HG03460 (cell line): Measurements from ENCODE around the gene ITPRIP.

Experiments
- ATAC-seq: cut with Tn5 transposase; IDR thresholded peaks from one replicate; pipeline ENCODE4 v1.9.1; 2021; ENCODE audit not compliant: unreplicated experiment

The ITPRIP gene

DNA sequence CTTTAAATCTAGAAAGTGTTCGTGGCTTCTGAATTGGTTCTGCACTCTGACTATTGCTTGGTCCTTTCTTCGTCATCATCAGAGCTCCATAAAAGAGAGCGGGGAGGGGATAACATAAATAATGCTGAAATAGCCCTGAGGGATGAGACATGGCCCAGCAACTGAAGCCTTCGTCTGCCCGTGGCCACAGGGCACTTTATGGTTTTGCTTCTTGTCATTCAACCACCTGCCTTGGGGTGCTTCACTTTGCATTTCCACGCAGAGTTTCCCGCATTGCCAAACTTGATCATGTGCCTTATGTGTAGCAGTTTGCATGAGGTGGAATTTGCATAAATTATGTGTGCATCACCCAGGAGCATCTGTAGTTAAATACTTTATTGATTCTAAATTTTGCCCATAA lies 53.4 kb downstream of the ITPRIP start:
- no peak for ATAC-seq

DNA sequence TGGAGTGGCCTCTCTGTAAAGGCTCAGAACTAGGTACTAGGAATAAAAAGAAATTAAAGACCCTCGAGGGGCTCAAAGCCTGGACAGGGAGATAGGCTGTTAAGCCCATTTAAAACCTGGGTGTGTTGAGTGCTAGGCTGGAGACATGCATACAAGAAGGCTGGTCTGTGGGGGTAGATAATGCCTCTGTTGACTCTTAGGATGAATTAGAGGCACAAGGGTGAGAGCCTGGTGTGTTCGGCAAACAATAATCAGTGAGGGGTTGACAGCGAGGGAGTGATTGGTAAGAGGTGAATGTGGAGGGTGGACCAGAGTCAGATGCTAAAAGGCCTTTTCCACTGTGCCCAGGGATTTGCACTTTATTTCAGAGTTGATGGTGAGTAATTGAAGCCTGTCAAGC lies 56.6 kb downstream of the ITPRIP start:
- ATAC-seq, result no peak

DNA sequence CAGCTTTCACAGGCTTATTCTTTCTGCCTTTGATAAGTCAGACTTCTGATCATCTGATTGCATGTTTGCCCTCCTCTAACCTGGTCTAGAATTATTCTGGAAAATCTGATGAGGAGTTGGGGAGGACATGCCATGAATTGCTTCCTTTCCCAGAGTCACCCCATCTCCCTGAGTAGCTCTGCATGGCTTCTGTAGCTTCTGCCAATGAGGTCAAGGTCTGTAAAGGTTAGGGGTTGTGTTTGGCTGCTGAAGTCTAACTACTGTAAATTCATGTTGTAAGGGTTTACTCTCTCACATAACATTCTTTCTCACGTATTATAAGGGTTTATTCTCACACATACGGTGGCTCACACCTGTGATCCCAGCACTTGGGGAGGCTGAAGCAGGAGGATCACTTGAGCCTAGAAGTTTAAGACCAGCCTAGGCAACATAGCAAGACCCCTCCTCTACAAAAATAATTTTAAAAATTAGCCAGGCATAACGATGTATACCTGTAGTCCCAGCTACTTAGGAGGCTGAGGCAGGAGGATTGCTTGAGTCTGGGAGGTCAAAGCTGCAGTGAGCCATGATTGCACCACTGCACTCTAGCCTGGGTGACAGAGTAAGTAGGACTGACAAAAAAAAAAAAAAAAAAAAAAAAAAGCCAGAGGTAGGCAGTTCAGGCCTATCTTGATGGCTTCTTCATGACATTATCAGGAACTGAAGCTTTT lies 58.6 kb downstream of the ITPRIP start:
- ATAC-seq, result no peak

DNA sequence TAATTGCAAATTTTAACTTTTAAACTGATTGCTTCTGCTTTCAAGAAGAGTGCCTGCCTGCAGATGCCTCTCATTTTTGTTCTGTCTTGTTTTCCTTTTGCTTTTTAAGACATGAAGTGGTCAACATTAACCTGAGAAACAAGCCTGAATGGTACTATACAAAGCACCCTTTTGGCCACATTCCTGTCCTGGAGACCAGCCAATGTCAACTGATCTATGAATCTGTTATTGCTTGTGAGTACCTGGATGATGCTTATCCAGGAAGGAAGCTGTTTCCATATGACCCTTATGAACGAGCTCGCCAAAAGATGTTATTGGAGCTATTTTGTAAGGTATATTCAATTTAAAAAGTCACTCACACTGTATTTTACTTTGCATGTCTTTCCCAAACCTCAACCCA lies 60.5 kb downstream of the ITPRIP start:
- no peak for ATAC-seq

DNA sequence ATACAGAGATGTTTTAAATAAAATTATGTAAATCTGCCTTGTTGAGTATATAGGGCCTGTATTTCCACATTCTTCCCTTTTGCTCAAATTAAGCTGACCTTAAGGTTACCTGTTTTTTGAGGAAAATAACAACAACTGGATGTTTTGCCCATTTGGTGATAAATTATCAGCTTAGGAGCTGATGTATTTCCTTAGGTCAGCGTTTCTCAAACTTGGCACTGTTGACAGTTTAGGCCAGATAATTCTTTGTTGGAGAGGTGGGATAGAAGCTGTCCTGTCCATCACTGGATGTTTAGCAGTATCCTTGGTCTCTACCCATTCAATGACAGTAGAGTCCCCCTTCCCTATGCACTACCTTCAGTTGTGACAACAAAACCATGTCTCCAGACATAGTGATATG lies 62.1 kb downstream of the ITPRIP start:
- no peak for ATAC-seq

DNA sequence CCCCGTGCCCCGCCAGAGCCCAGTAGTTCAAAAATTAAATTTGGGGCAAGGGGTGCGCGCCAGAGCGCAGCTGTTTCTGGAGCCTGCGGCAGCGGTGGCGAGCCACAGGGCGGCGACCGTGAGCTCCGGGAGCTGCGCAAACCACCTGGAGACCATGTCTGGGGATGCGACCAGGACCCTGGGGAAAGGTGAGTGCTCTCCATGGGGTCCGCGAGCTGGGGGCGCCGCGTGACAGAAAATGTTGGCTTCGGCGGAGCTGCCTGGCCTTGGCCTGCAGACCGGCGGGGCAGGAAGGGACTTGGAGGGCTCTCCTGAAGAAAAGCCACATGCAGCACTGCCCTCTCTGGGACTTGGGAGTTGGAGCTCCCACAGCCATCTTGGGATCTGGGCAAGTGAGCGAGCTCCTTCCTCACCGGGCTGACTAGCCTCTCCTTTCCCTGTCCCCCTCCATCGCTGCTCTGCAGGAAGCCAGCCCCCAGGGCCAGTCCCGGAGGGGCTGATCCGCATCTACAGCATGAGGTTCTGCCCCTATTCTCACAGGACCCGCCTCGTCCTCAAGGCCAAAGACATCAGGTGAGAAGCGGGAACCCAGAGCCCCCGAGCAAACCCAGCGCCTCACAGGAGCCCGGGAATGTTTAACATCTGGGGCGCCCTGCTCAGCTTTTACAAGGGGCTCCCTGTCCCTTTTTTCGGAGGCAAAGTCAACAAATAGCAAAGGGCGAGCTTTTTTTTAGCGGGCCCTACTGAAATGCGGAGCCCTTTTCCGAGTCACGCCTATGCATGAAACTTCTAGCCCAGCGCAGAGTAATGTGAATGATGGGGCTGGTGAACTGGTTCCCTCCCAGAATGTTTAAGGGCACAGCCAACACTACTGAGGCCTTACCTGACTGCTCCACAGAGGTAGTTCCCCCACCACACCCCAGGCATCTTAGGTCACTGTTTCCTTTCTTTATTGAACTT lies 63.2 kb downstream of the ITPRIP start:
- ATAC-seq, result peak; percentile 77

DNA sequence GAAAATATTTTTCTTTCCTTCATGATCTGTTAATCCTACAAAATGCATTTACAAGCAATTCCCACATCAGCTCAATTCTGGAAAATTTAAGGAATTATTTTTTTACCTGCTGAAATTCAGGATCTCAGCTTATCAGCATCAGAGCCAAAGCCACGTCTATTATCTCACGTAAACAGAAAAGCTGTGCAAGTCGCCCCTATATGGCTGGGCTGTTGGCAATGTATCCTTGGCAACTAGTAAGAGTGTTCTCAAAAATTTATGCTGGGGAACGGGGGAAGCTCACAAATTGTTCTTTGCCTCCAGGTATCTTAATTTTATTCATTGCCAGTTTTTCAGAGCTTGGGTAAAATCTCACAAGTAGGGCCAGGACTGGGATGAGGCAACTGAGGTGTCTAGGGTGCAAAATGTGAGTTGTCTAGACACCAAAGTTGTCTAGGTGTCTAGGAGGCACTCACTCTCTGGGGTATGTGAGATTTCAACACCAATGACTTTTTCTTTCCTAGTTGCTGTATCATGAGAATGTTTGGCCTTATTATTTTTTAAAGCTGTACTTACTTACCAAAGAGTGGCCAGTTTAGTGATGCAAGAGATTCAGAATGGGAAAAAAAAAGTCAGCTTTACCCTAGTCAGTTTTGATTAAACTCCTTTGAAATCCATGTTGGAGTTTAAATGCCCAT lies 64.2 kb downstream of the ITPRIP start:
- no peak for ATAC-seq

DNA sequence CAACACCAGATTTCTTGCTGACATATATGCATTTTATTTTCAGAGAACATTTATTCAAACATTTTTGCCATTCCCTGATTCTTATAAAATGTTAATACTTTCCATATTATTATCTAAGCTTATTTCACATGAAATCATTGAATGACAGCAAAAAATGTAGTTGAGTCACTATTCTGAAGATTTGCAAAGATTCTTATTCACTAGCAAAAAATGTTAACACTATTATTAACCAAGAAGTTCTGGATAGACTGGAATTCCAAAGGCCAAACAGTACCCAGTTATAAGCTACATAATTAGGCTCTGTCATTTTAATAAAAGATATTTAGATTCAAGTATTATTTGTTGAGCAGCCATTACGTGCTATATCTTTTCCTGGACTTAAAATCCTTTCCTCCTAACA lies 65.0 kb downstream of the ITPRIP start:
- no peak for ATAC-seq

DNA sequence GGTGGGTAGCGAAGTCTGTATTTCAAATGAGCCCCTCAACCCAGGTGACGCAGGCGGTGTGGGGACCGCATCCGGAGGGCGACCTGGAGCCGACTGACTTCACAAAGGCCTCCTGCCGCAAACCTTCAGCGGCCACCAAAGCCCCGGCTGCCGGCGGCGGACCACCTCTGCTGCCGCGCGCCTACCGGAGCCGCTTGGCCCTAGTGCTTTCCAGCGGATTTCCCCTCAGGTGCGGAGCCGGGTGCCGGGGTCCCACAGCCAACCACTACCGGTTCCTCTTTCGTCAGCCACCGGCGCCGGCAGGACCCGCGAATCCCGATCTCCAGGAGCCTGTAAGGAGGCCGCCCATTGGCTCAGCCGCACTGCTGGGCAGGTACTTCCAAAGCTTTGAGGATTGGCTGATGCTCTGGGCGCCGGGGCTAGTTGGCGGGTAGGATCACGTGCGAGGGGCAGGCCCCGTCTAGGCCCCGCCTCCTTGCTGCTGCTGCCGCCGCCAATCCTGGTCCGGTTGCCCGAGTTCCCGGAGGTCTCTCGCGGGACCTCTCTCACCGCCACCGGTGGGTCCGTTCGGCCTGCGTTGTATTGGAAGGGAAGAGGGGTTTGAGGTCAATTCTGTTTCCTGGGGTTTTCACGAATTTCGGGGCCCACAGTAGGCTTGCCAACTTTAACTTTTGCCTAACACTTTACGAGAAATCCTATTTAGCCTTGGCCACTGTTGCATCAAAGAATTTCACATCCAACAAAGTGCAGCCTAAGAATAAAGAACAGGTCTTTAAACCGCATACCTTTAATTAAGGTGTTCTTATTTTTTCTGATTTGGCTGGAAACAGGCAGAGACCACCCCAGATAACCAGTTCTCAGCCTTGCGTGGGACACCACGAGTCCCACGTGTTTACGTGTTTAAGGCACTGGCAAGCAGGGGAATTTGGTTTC lies 69.3 kb downstream of the ITPRIP start, which contains the start of gene GSTO2:
Gene GSTO2, plus strand, starts transcription at position 472 of the 933 bp plus-strand sequence. CDS start 5,732 bp downstream, outside the sequence.
- peak; percentile 99 for ATAC-seq

DNA sequence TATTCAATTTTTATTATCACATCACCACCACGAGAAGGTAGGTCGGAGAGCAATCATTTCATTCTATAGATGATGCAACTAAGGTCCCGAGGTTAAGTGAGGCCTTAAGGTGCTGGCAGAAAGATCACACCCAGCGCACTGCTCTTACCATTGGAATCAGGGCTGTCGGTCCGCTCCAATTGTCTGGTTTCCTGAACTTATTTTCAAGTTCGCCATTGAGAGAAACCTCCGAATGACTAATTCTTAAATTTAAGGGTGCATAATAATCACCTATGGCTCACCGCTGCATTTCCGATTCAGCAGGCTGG lies 69.9 kb downstream of the ITPRIP start:
- no peak for ATAC-seq

DNA sequence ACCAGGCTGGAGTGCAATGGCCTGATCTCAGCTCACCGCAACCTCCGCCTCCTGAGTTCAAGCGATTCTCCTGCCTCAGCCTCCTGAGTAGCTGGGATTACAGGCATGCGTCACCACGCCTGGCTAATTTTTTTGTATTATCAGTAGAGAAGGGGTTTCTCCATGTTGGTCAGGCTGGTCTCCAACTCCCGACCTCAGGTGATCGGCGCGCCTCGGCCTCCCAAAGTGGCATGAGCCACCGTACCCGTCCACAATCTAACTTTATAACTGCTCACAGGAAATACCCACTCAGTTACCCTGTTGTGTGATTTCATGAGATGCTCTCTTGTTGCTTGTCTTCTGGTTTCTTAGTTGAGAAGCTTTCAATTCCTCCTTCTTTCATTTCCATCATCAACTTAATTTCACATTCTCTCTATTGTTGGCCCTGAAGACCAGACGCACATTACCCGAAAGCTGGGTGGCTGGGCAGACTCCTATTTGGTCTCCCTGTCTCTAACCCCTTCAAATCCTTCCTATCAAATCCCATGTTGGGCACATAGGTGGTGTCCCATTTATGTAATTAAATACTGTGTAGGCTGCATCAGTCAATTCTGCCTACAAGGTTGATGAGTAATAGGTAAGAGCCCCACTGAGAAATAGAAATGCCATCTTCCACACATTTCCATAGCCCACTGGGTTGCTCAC lies 70.4 kb downstream of the ITPRIP start:
- no peak for ATAC-seq

DNA sequence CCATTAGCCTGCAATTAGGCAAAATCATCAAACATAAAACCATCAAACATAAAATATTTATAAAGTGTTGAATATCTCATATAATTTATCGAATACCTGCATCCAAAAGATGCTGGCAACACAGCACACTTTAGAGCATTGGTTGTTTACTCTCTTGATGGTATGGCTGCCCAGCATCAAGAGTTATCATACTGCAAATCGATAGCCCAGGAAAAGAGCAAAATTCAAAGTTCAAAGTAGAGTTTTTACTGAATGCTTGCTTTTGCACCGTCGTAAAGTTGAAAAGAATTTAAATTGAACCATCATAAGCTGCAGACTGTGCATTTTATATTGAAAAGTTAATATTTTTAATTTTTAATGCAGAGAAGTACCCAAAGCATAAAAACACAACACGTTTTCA lies 73.5 kb downstream of the ITPRIP start:
- no peak for ATAC-seq

DNA sequence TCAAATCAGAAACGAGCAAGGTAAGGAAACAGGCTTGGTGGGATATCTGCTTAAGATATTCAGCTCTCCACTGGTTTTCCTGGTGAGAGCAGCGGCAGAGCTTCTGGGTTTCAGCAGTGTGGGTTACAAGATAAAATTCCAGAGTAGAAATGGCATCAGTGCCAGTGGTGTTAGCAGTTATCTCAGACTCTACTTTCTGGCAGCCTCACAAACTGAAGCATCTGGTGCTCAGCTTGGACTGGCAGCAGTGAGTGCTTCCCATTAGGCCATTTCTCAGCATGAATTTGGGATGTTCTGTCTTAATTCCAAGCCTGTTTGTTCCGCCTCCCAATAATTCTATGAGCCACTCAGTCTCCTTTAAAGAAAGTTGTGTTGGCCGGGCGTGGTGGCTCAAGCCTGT lies 76.2 kb downstream of the ITPRIP start:
- ATAC-seq, result no peak

DNA sequence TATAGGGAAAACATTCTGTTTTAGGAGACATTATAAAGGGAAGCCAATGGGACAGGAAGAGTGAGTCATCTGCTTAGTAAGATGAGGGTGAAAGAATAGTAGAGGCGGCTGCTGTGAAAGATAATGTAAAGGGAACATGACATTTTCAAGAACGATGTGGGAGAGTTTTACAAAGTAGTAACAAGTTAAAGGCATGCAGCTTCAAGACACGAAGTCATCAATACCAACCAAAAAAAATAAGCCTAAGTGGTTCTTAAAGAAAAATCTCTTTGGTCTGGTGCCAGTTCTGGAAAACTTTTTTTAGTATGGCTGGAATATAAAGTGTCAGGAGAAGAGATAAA lies 77.5 kb downstream of the ITPRIP start:
- no peak for ATAC-seq

DNA sequence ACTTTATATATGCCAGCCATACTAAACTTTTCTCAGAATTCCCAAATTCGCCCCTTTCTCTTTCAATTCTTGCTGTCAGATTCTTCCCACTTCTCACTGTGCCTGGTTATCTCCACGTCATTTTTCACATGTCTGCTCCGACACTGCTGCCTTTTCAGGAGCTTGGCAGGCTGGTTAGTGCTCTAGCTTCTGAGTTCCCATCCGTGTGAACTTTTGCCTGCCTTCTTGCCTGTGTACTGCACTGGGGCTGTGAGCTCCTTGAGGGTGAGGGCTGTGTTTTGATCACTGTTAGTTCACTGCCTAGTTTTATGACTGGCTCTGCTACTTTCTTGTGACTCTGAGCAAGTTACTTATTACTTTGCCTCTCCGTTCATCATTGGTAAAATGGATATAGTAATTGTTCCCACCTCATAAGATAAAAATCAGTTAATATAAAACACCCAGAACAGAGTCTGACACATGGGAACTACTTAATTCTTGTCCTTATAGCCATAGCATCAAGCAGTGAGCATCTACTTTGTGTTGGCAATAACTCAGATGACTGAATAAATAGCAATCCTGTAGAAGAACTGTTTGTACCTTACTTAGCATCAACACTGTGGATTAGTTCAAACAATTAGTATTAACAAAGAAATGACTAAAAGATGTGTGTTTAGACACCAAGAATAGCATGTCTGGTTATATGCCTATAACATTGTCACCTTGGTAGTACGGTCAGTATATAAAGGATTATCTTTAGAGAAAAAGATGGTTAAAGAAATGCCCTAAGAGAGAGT lies 78.1 kb downstream of the ITPRIP start:
- ATAC-seq, result no peak
